Endothelial cell of umbilical vein (primary cell): Measurements from ENCODE around the gene MT1H. TPM values are rescaled to one million over a fixed set of nuclear protein-coding genes. Genes with fewer than 3 reads are reported as not detected.

Source experiments
- BruUV-seq: library from RNA; stranded (reverse); fragments of 400-500 nt; replicated peaks from 2 replicates; lab custom pipeline; 2021; lab: Mats Ljungman, UMichigan
- CTCF ChIA-PET: fragments of 300-600, 350-600 bp; sonication (Branson Sonifier 250); formaldehyde crosslinking; loops from one replicate; lab custom pipeline; 2021; ENCODE audit warnings: antibody characterized with exemption, inconsistent platforms; lab: Charles Lee
- POLR2A ChIA-PET: fragments of 300-600, 350-600 bp; sonication (Branson Sonifier 250); formaldehyde crosslinking; loops from one replicate; lab custom pipeline; 2021; ENCODE audit warnings: antibody characterized with exemption, inconsistent platforms; lab: Charles Lee
- DNase-seq: peaks from one replicate; pipeline ENCODE4 v3.0.0-alpha.2; 2011; ENCODE audit warnings: low read depth, low spot score
- FAIRE-seq: peaks from 2 replicates; lab custom pipeline; 2011; peaks lifted over from hg19 to GRCh38; lab: Jason Lieb, UNC
- H2AFZ ChIP-seq: 2 replicates; pipeline ENCODE4 v1.6.0; 2012; ENCODE audit warnings: low read depth, low read length, control low read depth, inconsistent platforms
- H3K27ac ChIP-seq: 2 replicates; pipeline ENCODE4 v1.5.1; 2011; ENCODE audit warnings: low read depth, mild to moderate bottlenecking, control low read depth, low read length, moderate library complexity; ENCODE audit not compliant: insufficient read depth
- H3K27me3 ChIP-seq, 2 experiments: 2 replicates each; pipeline versions ENCODE4 v1.6.0 to v1.6.1; 2011; ENCODE audit warnings: low read length in 2 of 2, mixed read lengths in 1 of 2; ENCODE audit not compliant: control insufficient read depth in 2 of 2, insufficient read depth in 2 of 2
- H3K36me3 ChIP-seq, 2 experiments: 2 replicates in 1 of 2; 3 replicates in 1 of 2; pipeline ENCODE4 v1.5.1; 2011; ENCODE audit warnings: low read length in 2 of 2, mild to moderate bottlenecking in 1 of 2, moderate library complexity in 1 of 2; ENCODE audit not compliant: control insufficient read depth in 2 of 2, insufficient read depth in 2 of 2; ENCODE audit errors: extremely low read depth in 1 of 2
- H3K4me1 ChIP-seq: 3 replicates; pipeline ENCODE4 v1.5.1; 2011; ENCODE audit warnings: mild to moderate bottlenecking, low read length; ENCODE audit not compliant: control insufficient read depth, insufficient read depth; ENCODE audit errors: extremely low read depth
- H3K4me2 ChIP-seq: 2 replicates; pipeline ENCODE4 v1.6.1; 2011; ENCODE audit warnings: low read length, control low read depth, mixed read lengths; ENCODE audit not compliant: insufficient read depth
- H3K4me3 ChIP-seq, 3 experiments: fragments of 200-600 bp in 1 of 3; sonication (generic), shearing (Covaris generic) in 1 of 3; replicated peaks in 1 of 3; 2 replicates each; pipeline ENCODE4 v1.5.1; 2011 to 2016; ENCODE audit warnings: control low read depth in 3 of 3, low read length in 3 of 3, mild to moderate bottlenecking in 2 of 3, inconsistent platforms in 1 of 3, low read depth in 1 of 3, moderate library complexity in 1 of 3; ENCODE audit not compliant: insufficient read depth in 1 of 3
- H3K79me2 ChIP-seq: 2 replicates; pipeline ENCODE4 v1.6.0; 2012; ENCODE audit warnings: low read length, inconsistent platforms; ENCODE audit not compliant: control insufficient read depth, insufficient read depth
- H3K9ac ChIP-seq: replicated peaks from 2 replicates; pipeline ENCODE3; 2011; ENCODE audit warnings: low read length, control low read depth; ENCODE audit not compliant: insufficient read depth; ENCODE audit errors: extremely low read depth
- H3K9me1 ChIP-seq: replicated peaks from 3 replicates; pipeline ENCODE4 v1.6.0; 2011; ENCODE audit warnings: mild to moderate bottlenecking, low read length; ENCODE audit not compliant: control insufficient read depth, insufficient read depth; ENCODE audit errors: extremely low read depth
- H3K9me3 ChIP-seq: replicated peaks from 2 replicates; pipeline ENCODE4 v1.5.1; 2012; ENCODE audit warnings: low read length, inconsistent platforms; ENCODE audit not compliant: control insufficient read depth, insufficient read depth
- H4K20me1 ChIP-seq: replicated peaks from 2 replicates; pipeline ENCODE3; 2011; ENCODE audit warnings: mild to moderate bottlenecking, low read length; ENCODE audit not compliant: control insufficient read depth, insufficient read depth; ENCODE audit errors: extremely low read depth
- EZH2 ChIP-seq: IDR thresholded peaks from 2 replicates; pipeline ENCODE4 v1.6.1; 2012; ENCODE audit warnings: borderline replicate concordance, low read depth, mild to moderate bottlenecking, moderate library complexity, low read length, inconsistent platforms; ENCODE audit not compliant: severe bottlenecking
- FOS ChIP-seq: IDR thresholded peaks from 2 replicates; pipeline ENCODE4 v1.6.1; 2011; ENCODE audit warnings: mild to moderate bottlenecking, low read length, moderate library complexity, borderline replicate concordance; ENCODE audit not compliant: insufficient read depth
- GATA2 ChIP-seq: IDR thresholded peaks from 2 replicates; pipeline ENCODE4 v1.7.0; 2011; ENCODE audit warnings: low read depth, mild to moderate bottlenecking, moderate library complexity, mixed read lengths, low read length; ENCODE audit not compliant: insufficient read length, insufficient read depth
- JUN ChIP-seq: IDR thresholded peaks from 2 replicates; pipeline ENCODE4 v1.6.1; 2011; ENCODE audit warnings: borderline replicate concordance, low read depth; ENCODE audit not compliant: insufficient read length, insufficient read depth
- MYC ChIP-seq: IDR thresholded peaks from one replicate; pipeline ENCODE4 v1.6.1; 2011; ENCODE audit warnings: mild to moderate bottlenecking, low read depth, low read length
- POLR2A ChIP-seq: IDR thresholded peaks from 2 replicates; pipeline ENCODE4 v1.6.1; 2012; ENCODE audit warnings: low read depth, mild to moderate bottlenecking, control low read depth, low read length
- POLR2AphosphoS5 ChIP-seq: IDR thresholded peaks from 2 replicates; pipeline ENCODE4 v1.6.1; 2012; ENCODE audit warnings: low read depth, mild to moderate bottlenecking, control low read depth, low read length, moderate library complexity; ENCODE audit not compliant: insufficient read depth
- dilution Hi-C: fragments of 300-500 bp; cut with MboI; formaldehyde crosslinking; loops from one replicate; pipeline ENCODE4 v1.15.0; 2019; ENCODE audit warnings: low sequenced_read_pairs; ENCODE audit not compliant: extremely low pct_ligation_motif_present
- intact Hi-C: fragments of 100-400 bp; cut with micrococcal nuclease; formaldehyde crosslinking; loops from one replicate; pipeline ENCODE4 v1.10.0; 2022
- polyA plus RNA-seq, 4 experiments: library from polyadenylated mRNA; depleted of rRNA in 3 of 4; stranded (reverse) in 3 of 4; unstranded in 1 of 4; fragments of >200 nt; gene quantifications; 2 replicates each; pipeline versions ENCODE4 v1.2.1 to v1.2.3, GENCODE V29; 2011 to 2012; ENCODE audit warnings: missing spikeins in 1 of 4
- total RNA-seq: library from RNA; stranded (reverse); gene quantifications from 2 replicates; pipeline ENCODE4 v1.2.3, GENCODE V29; 2021
- TF ChIP-seq, protein P1 (sequence below), 2 donors: IDR thresholded peaks; 1 replicate in 1 of 2; 2 replicates in 1 of 2; pipeline ENCODE4 v1.5.1; 2011; ENCODE audit warnings: low read length in 2 of 2, mild to moderate bottlenecking in 2 of 2, moderate library complexity in 2 of 2, control low read depth in 1 of 2, inconsistent platforms in 1 of 2, low read depth in 1 of 2; ENCODE audit not compliant: insufficient read depth in 1 of 2; ENCODE audit errors: extremely low read depth in 1 of 2
- TF ChIP-seq, protein P2 (sequence below): IDR thresholded peaks from 2 replicates; pipeline ENCODE4 v1.6.1; 2011; ENCODE audit not compliant: insufficient read depth, insufficient read length

MT1H gene
- total and polyA plus RNA-seq, 2 donors (not counting 3 experiments of a cell fraction or from before 2014, with no cell fraction given): not detected

DNA sequence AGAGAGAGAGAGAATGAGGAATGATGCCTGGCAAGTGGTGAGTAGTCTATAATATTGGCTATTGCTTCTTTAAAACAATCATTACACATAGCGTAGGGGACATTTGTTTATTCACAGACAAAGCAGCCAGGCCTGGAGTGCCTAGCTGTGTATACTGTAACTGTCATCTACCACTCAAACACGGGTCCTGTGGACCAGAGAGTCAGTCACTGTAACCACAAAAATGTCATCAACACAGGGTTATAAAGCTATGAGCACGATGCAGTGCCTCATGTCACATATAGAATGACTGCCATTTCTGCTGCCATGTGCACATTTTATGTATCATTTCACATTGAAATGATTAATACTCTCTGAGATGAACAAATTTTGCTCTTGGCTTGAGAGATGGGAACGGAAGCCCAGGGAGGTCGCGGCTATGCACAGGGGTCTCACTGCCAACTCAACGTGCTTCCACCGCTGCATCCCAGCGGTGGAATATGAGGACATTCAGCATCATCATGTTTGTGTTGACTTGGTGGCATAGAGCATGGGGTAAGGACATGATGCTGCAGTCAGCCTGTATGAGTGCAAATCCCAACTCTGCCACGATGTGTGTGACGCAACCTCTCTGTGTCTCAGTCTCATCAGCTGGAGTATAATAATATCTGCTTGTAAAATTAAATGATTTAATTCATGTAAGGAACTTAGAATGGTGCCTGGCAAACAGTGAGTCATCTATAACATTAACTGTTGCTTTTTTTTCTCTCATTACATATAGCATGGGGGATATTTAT lies 3.3 kb downstream of the MT1H start:
- no peaks in the 10 kb centered on the region for H3K9me3 ChIP-seq
- no peak overlapping the region for H3K4me2 ChIP-seq
- no peaks in the 10 kb centered on the region for H3K36me3 ChIP-seq
- no peaks in the 10 kb centered on the region for H3K79me2 ChIP-seq
- peaks cover 58 to 69% of the 10 kb centered on the region in 2 experiments for H3K27me3 ChIP-seq
- H3K4me3 ChIP-seq: no peak overlapping the region
- CTCF ChIA-PET: interaction anchor here (1.2 to 2.4 kb wide), 4 partner anchors 21 to 120 kb away, joined by 4 to 24 read pairs (median 6); partner anchors contain the start of gene MT1B
- TF ChIP-seq EZH2 (no peak), MYC (no peak), JUN (no peak), POLR2AphosphoS5 (no peak), POLR2A (no peak), FOS (no peak), GATA2 (no peak)
- TF ChIP-seq, protein P1, sequence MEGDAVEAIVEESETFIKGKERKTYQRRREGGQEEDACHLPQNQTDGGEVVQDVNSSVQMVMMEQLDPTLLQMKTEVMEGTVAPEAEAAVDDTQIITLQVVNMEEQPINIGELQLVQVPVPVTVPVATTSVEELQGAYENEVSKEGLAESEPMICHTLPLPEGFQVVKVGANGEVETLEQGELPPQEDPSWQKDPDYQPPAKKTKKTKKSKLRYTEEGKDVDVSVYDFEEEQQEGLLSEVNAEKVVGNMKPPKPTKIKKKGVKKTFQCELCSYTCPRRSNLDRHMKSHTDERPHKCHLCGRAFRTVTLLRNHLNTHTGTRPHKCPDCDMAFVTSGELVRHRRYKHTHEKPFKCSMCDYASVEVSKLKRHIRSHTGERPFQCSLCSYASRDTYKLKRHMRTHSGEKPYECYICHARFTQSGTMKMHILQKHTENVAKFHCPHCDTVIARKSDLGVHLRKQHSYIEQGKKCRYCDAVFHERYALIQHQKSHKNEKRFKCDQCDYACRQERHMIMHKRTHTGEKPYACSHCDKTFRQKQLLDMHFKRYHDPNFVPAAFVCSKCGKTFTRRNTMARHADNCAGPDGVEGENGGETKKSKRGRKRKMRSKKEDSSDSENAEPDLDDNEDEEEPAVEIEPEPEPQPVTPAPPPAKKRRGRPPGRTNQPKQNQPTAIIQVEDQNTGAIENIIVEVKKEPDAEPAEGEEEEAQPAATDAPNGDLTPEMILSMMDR (IDR thresholded peaks at IDR 0.05; ENCODE audit: extremely low read depth in 1 of 2, insufficient read depth in 1 of 2, low read depth in 1 of 2, low read length in 2 of 2): no peak
- TF ChIP-seq, protein P2, sequence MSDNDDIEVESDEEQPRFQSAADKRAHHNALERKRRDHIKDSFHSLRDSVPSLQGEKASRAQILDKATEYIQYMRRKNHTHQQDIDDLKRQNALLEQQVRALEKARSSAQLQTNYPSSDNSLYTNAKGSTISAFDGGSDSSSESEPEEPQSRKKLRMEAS: no peak
- dilution Hi-C loops: no loop called here
- no peaks in the 10 kb centered on the region for H4K20me1 ChIP-seq
- FAIRE-seq: no peak
- BruUV-seq: no TSS peak
- H2AFZ ChIP-seq: no peak overlapping the region
- no peak overlapping the region for H3K9ac ChIP-seq
- DNase-seq: no peak
- intact Hi-C loops: no loop called here
- POLR2A ChIA-PET: no interaction called here
- H3K27ac ChIP-seq: no peak overlapping the region
- H3K9me1 ChIP-seq: no peaks in the 10 kb centered on the region
- H3K4me1 ChIP-seq: peaks cover 3% of the 10 kb centered on the region
